Measurements from ENCODE around the gene ALDH1L1. TPM values are rescaled to one million over a fixed set of nuclear protein-coding genes. Genes with fewer than 3 reads are reported as not detected.
A peak's percentile ranks its signal among the peaks of the same experiment; 100 is the strongest.

The ALDH1L1 gene
- total and polyA plus RNA-seq, 8 donors: 1.4 to 17.4 (median 5.2) TPM

DNA sequence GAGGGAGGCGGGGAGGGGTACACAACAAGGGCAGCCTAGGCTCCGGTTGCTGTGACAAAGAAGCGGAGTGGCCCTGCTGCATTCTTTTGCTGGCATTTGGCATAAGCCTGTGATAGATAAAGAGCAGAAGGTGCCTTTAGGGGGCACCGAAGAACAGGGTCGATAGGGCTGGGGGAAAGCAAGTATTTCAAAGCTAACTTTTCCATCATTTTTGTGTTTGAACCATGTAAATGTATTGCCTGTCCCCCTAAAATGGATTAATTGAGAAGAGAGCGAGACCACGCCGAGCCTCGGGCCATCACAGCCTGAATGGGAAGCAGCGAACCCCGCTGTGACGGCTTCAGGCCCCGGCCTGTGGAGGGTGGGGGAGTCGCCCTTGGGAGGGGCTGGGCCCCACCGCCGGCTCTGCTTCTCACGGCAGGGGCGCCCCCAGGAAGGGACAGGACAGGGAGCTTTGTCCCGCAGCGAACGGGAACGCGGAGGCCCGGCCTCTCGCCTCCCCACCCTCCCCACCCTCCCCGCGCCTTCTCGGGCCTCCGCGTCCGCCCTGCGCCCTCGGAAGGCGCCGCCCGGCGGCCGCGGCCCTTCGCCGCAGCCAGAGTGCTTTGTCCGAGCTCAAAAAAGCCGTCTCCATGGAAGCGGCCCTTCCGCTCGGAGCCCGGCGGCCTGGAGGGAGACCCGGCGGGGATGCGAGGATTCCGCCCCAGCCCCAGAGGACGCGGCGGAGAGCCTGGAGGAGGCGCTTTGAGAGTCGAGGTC lies 32.4 kb upstream of the ALDH1L1 start:
- peaks cover 18 to 28% (median 22%) of the 10 kb centered on the region in 4 donors for H3K4me1 ChIP-seq
- intact Hi-C loops (cut with DNase I; ENCODE audit: low total_unique reads): no loop called here
- no peaks in the 10 kb centered on the region for H3K9me3 ChIP-seq
- DNase-seq: peak; percentile 32 to 83
- TF ChIP-seq EP300 (IDR thresholded peaks at IDR 0.05) (no peak), POLR2A (IDR thresholded peaks at IDR 0.05) (no peak), POLR2AphosphoS5 (IDR thresholded peaks at IDR 0.05) (no peak)
- TF ChIP-seq, protein P1, sequence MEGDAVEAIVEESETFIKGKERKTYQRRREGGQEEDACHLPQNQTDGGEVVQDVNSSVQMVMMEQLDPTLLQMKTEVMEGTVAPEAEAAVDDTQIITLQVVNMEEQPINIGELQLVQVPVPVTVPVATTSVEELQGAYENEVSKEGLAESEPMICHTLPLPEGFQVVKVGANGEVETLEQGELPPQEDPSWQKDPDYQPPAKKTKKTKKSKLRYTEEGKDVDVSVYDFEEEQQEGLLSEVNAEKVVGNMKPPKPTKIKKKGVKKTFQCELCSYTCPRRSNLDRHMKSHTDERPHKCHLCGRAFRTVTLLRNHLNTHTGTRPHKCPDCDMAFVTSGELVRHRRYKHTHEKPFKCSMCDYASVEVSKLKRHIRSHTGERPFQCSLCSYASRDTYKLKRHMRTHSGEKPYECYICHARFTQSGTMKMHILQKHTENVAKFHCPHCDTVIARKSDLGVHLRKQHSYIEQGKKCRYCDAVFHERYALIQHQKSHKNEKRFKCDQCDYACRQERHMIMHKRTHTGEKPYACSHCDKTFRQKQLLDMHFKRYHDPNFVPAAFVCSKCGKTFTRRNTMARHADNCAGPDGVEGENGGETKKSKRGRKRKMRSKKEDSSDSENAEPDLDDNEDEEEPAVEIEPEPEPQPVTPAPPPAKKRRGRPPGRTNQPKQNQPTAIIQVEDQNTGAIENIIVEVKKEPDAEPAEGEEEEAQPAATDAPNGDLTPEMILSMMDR (IDR thresholded peaks at IDR 0.05): peak in 3 of 7 experiments; percentile 29 to 36 (median 30)
- H3K36me3 ChIP-seq: no peaks in the 10 kb centered on the region
- H3K4me3 ChIP-seq: peak overlapping the region; percentile 49 to 59 (median 52)
- 1 to 9% (median 3%) methylated on average over 20 to 57 of the region's 57 CpGs for WGBS, 5 donors
- peaks cover 0 to 63% (median 39%) of the 10 kb centered on the region in 3 donors for H3K27me3 ChIP-seq
- H3K27ac ChIP-seq: peak overlapping the region; percentile 26 to 83 (median 64)

- DNase-seq: no peak
- no peaks in the 10 kb centered on the region for H3K36me3 ChIP-seq
- peak overlapping the region in 2 of 5 donors; percentile 71 to 83 for H3K27ac ChIP-seq
- peak overlapping the region in 2 of 4 donors; percentile 49 to 59 for H3K4me3 ChIP-seq
- H3K4me1 ChIP-seq: peaks cover 18 to 28% (median 22%) of the 10 kb centered on the region in 4 donors
- intact Hi-C loops (cut with DNase I; ENCODE audit: low total_unique reads): no loop called here
- no peak for TF ChIP-seq POLR2A (IDR thresholded peaks at IDR 0.05)
- TF ChIP-seq EP300 (IDR thresholded peaks at IDR 0.05): no peak
- no peak for TF ChIP-seq POLR2AphosphoS5 (IDR thresholded peaks at IDR 0.05)
- TF ChIP-seq, protein P1 (IDR thresholded peaks at IDR 0.05): no peak
- peaks cover 0 to 62% (median 39%) of the 10 kb centered on the region in 3 donors for H3K27me3 ChIP-seq
- 42 to 62% (median 49%) methylated on average over 2 of the region's 2 CpGs for WGBS, 5 donors
- no peaks in the 10 kb centered on the region for H3K9me3 ChIP-seq
These were observed 31.8 kb upstream of the ALDH1L1 start for GRCh38 chr3:126212250-126212619.

- H3K36me3 ChIP-seq: no peaks in the 10 kb centered on the region
- no peak for DNase-seq
- TF ChIP-seq POLR2A (IDR thresholded peaks at IDR 0.05) (no peak), POLR2AphosphoS5 (IDR thresholded peaks at IDR 0.05) (no peak), EP300 (IDR thresholded peaks at IDR 0.05) (no peak)
- TF ChIP-seq, protein P1 (IDR thresholded peaks at IDR 0.05): no peak
- WGBS, 5 donors: 85 to 91% (median 87%) methylated on average over 7 of the region's 7 CpGs
- H3K27me3 ChIP-seq: peaks cover 0 to 56% (median 39%) of the 10 kb centered on the region in 3 donors
- H3K9me3 ChIP-seq: no peaks in the 10 kb centered on the region
- H3K4me1 ChIP-seq: peaks cover 18 to 28% (median 22%) of the 10 kb centered on the region in 4 donors
- no peak overlapping the region for H3K27ac ChIP-seq
- H3K4me3 ChIP-seq: no peak overlapping the region
- intact Hi-C loops (cut with DNase I; ENCODE audit: low total_unique reads): no loop called here
These were observed 31.2 kb upstream of the ALDH1L1 start for GRCh38 chr3:126211569-126211968.

- 60 to 69% (median 66%) methylated on average over 6 of the region's 6 CpGs for WGBS, 5 donors
- H3K27ac ChIP-seq: no peak overlapping the region
- intact Hi-C loops (cut with DNase I; ENCODE audit: low total_unique reads): no loop called here
- DNase-seq: no peak
- peaks cover 0 to 46% (median 34%) of the 10 kb centered on the region in 3 donors for H3K27me3 ChIP-seq
- H3K9me3 ChIP-seq: no peaks in the 10 kb centered on the region
- no peak overlapping the region for H3K4me3 ChIP-seq
- TF ChIP-seq, protein P1 (IDR thresholded peaks at IDR 0.05): no peak
- TF ChIP-seq EP300 (IDR thresholded peaks at IDR 0.05): no peak
- no peak for TF ChIP-seq POLR2AphosphoS5 (IDR thresholded peaks at IDR 0.05)
- no peak for TF ChIP-seq POLR2A (IDR thresholded peaks at IDR 0.05)
- peaks cover 18 to 28% (median 22%) of the 10 kb centered on the region in 4 donors for H3K4me1 ChIP-seq
- no peaks in the 10 kb centered on the region for H3K36me3 ChIP-seq
These were observed 30.2 kb upstream of the ALDH1L1 start for GRCh38 chr3:126210606-126211005.

Data from stomach (tissue), 9 donors.